Measurements from ENCODE around the gene TIGD1. TPM values are rescaled to one million over a fixed set of nuclear protein-coding genes. Genes with fewer than 3 reads are reported as not detected.

TIGD1 gene
- polyA plus RNA-seq, 1 donor (not counting 4 experiments of a cell fraction or from before 2014, with no cell fraction given) = 2.3 TPM

GRCh38 chr2:232504438-232504837, 45.9 kb downstream of the TIGD1 start:
- no peak overlapping the region for H2AFZ ChIP-seq (ENCODE audit: control insufficient read depth, low read length)
- H3K4me1 ChIP-seq (ENCODE audit: control insufficient read depth, extremely low read depth, insufficient read depth, low read length) = no peaks in the 10 kb centered on the region
- H3K36me3 ChIP-seq (ENCODE audit: control insufficient read depth in 2 of 2, extremely low read depth in 1 of 2, insufficient read depth in 2 of 2, low read length in 2 of 2) = no peaks in the 10 kb centered on the region
- no peak for TF ChIP-seq CTCF (optimal IDR thresholded peaks at IDR 0.05 in 1 of 3, IDR thresholded peaks at IDR 0.05 in 1 of 3, conservative IDR thresholded peaks at IDR 0.05 in 1 of 3; ENCODE audit: extremely low read depth in 1 of 3, insufficient read depth in 2 of 3, low read length in 3 of 3)
- no peak for TF ChIP-seq EZH2 (IDR thresholded peaks at IDR 0.05; ENCODE audit: low read length)
- no peaks in the 10 kb centered on the region for H3K9me3 ChIP-seq (ENCODE audit: control insufficient read depth, low read depth, low read length)
- no peaks in the 10 kb centered on the region for H4K20me1 ChIP-seq (ENCODE audit: control insufficient read depth, extremely low read depth, insufficient read depth, low read length)
- dilution Hi-C loops (cut with MboI; ENCODE audit: extremely low pct_ligation_motif_present, low sequenced_read_pairs) = no loop called here
- DNase-seq (ENCODE audit: low read depth, low spot score) (no peak), FAIRE-seq (no peak)
- no peaks in the 10 kb centered on the region for H3K79me2 ChIP-seq (ENCODE audit: control insufficient read depth, insufficient read depth, low read length)
- H3K9ac ChIP-seq (ENCODE audit: control insufficient read depth, extremely low read depth, insufficient read depth, low read length) = no peak overlapping the region
- no peak overlapping the region for H3K4me3 ChIP-seq (ENCODE audit: control insufficient read depth in 2 of 3, extremely low read depth in 1 of 3, insufficient read depth in 2 of 3, low read depth in 1 of 3, low read length in 3 of 3)
- H3K9me1 ChIP-seq (ENCODE audit: control insufficient read depth, extremely low read depth, insufficient read depth, low read length) = no peaks in the 10 kb centered on the region
- no peak overlapping the region for H3K27ac ChIP-seq (ENCODE audit: control insufficient read depth, insufficient read depth, low read length)
- no peak overlapping the region for H3K4me2 ChIP-seq (ENCODE audit: control insufficient read depth, extremely low read depth, insufficient read depth, low read depth, low read length)
- peaks cover 46% of the 10 kb centered on the region for H3K27me3 ChIP-seq (ENCODE audit: control insufficient read depth, extremely low read depth, insufficient read depth, low read length)

DNA sequence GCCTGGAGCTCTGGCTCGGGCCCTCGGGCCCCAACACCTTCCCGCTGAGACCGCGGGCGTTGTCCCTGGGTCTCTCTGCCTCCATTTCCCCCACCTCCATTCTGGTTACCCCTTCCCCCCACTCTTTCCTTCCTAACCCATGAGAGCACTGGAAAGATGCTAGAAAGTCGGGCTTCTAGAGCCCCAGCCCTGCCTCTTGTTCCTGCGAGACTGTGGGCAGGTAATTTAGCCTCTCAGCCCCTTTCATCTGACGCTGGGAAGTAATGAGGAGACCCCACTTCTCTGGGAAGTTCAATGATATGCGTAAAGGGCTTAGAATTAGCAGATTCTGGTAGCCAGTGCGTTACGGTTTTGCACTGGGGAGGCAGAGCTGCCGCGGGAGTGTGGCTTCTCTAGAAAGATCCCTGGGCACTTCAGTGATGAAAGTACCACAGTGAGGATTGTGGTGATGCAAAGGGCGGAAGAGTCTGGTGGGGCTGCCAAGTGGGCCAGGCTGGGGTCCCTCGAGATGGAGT, 46.5 kb downstream of the TIGD1 start:
- Histone ChIP-seq H3K4me2 (ENCODE audit: control insufficient read depth, extremely low read depth, insufficient read depth, low read depth, low read length) (no peak overlapping the region), H3K36me3 (ENCODE audit: control insufficient read depth in 2 of 2, extremely low read depth in 1 of 2, insufficient read depth in 2 of 2, low read length in 2 of 2) (no peaks in the 10 kb centered on the region), H2AFZ (ENCODE audit: control insufficient read depth, low read length) (no peak overlapping the region), H3K27ac (ENCODE audit: control insufficient read depth, insufficient read depth, low read length) (no peak overlapping the region), H3K9me1 (ENCODE audit: control insufficient read depth, extremely low read depth, insufficient read depth, low read length) (no peaks in the 10 kb centered on the region), H3K79me2 (ENCODE audit: control insufficient read depth, insufficient read depth, low read length) (no peaks in the 10 kb centered on the region), H3K4me3 (ENCODE audit: control insufficient read depth in 2 of 3, extremely low read depth in 1 of 3, insufficient read depth in 2 of 3, low read depth in 1 of 3, low read length in 3 of 3) (no peak overlapping the region), H3K9ac (ENCODE audit: control insufficient read depth, extremely low read depth, insufficient read depth, low read length) (no peak overlapping the region), H3K9me3 (ENCODE audit: control insufficient read depth, low read depth, low read length) (no peaks in the 10 kb centered on the region), H3K4me1 (ENCODE audit: control insufficient read depth, extremely low read depth, insufficient read depth, low read length) (no peaks in the 10 kb centered on the region), H3K27me3 (ENCODE audit: control insufficient read depth, extremely low read depth, insufficient read depth, low read length) (peaks cover 46% of the 10 kb centered on the region), H4K20me1 (ENCODE audit: control insufficient read depth, extremely low read depth, insufficient read depth, low read length) (no peaks in the 10 kb centered on the region)
- DNase-seq (ENCODE audit: low read depth, low spot score) = no peak
- FAIRE-seq = no peak
- dilution Hi-C loops (cut with MboI; ENCODE audit: extremely low pct_ligation_motif_present, low sequenced_read_pairs) = no loop called here
- TF ChIP-seq CTCF (optimal IDR thresholded peaks at IDR 0.05 in 1 of 3, IDR thresholded peaks at IDR 0.05 in 1 of 3, conservative IDR thresholded peaks at IDR 0.05 in 1 of 3; ENCODE audit: extremely low read depth in 1 of 3, insufficient read depth in 2 of 3, low read length in 3 of 3) (no peak), EZH2 (IDR thresholded peaks at IDR 0.05; ENCODE audit: low read length) (peak; percentile 98)

Data from keratinocyte (primary cell).